Measurements from ENCODE around the gene LTBP1. TPM values are rescaled to one million over a fixed set of nuclear protein-coding genes. Genes with fewer than 3 reads are reported as not detected.
"Not testable (repeated sequence)": the region's sequence is repeated elsewhere in the genome, so short reads cannot be mapped to it uniquely, and the experiment has no call there.

The LTBP1 gene
- total RNA-seq, 4 donors from 2014 or later = 12.6 to 81.0 (median 16.0) TPM

DNA sequence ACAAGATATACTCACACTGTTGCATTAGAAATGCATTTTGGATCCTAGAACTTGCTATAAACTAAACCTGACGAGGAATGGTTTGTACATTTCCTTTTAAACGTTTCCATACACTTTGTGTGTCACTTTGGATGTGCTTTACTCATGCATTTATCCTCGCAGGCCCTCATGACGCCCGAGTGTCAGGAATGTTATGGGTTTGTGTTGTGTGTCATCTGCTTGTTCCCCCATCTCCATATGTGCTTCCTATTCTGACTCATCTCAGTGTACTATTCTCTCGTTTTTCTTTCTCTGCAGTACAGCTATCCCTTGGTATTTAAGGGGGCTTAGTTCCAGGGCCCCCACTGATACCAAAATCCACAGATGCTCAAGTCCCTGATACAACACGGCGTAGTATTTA, 408.2 kb downstream of the LTBP1 start:
- TF ChIP-seq CTCF (IDR thresholded peaks at IDR 0.05) = no peak
- DNase-seq (ENCODE audit: low spot score) (no peak), ATAC-seq (ENCODE audit: low FRiP score) (no peak)

DNA sequence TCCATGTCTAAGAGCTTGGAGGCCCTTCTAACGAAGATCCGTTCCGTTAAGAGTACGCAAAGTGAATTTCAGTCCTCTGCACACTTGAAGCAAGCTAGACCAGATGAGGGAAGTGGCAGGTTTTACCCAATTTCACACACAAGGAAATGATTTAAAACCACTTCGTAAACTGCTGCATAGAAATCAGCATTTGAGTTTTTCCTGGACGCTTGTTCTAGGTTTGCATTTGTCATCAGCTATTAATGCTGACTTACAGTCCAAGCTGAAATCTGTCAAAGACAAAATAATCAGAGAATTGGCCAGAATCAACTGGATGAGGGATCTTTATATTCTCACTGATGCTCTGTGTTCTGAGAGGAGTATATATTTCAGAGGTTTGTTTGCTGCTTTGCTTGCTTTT, 412.1 kb downstream of the LTBP1 start:
- ATAC-seq (ENCODE audit: low FRiP score) = no peak
- TF ChIP-seq CTCF (IDR thresholded peaks at IDR 0.05) = no peak
- DNase-seq (ENCODE audit: low spot score) = no peak

GRCh38 chr2:33363325-33364298, 416.9 kb downstream of the LTBP1 start:
- ATAC-seq (ENCODE audit: low FRiP score) (no peak), DNase-seq (ENCODE audit: low spot score) (no peak)
- no peak for TF ChIP-seq CTCF (IDR thresholded peaks at IDR 0.05)

DNA sequence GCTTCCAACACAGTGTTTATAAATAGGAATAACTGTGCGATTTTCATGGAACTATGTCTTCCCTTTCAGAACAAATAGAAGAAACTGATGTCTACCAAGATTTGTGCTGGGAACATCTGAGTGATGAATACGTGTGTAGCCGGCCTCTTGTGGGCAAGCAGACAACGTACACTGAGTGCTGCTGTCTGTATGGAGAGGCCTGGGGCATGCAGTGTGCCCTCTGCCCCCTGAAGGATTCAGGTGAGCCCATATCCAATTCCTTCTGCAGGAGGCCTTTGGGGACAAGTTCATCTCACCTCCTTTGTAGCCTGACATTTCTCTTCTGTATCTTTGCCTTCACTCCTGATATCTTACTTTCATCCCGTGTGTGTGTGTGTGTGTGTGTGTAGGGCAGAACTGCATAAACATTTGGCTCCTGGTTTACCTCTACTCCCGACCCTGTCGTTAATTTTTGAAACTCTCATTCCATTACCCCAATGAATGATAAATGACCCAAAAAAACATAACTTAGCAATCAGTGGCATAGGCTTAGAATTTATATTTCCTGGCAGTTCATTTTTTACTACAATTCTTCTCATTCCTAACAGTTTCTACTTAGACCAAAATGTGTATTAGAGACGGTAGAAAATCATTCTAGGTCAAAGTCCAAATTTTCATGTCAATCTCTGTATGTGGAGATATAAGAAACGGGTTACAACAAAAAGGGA, 418.7 kb downstream of the LTBP1 start:
- TF ChIP-seq CTCF (IDR thresholded peaks at IDR 0.05) = no peak
- ATAC-seq (ENCODE audit: low FRiP score) = no peak
- no peak for DNase-seq (ENCODE audit: low spot score)

DNA sequence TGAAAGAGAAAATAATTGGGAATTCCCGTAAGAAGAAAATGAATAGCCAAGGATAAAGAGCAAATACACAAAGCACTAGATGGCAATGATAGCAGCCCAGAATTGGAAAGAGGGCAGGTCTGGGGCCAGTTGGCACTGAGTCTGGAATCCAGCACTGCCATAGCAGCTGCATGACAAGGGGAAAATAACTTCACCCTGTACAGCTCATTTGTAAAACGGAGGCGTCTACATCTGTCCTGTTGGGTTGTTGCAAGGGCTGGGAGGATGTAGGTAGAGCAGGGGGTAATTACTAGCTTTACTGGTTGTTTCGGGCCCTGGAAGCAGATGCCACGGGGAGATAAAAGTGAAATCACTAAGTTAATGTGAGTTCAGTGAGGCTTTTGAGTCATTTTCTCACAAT, 419.7 kb downstream of the LTBP1 start:
- TF ChIP-seq CTCF (IDR thresholded peaks at IDR 0.05) = no peak
- DNase-seq (ENCODE audit: low spot score) (no peak), ATAC-seq (ENCODE audit: low FRiP score) (no peak)

GRCh38 chr2:33368524-33368923, 421.8 kb downstream of the LTBP1 start:
- not testable (repeated sequence) for ATAC-seq (ENCODE audit: low FRiP score); DNase-seq (ENCODE audit: low spot score)

DNA sequence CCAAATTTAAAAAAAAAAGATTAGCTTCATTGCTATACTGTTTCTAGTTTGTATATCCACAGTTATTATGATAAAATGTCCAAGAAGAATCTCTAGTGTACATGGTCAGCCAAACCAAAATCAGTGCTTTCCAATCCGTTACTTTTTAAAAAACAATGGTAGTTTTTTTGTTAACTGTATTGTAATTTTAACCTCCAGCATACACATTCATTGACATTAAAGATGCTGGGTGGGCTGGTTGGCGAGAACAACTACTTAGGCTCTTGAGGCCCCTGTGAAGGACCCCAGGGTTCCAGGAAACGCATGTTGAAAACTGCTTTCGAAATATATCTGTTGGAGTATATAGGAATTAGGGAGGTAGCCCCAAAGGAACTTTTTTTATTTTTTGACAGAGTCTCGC, 422.4 kb downstream of the LTBP1 start:
- TF ChIP-seq CTCF (IDR thresholded peaks at IDR 0.05) = no peak

More for the DNA sequence above, 422.4 kb downstream of the LTBP1 start:
- no peak for DNase-seq (ENCODE audit: low spot score)
- ATAC-seq (ENCODE audit: low FRiP score) = no peak

All from omental fat pad (tissue), 4 donors.